NK-92 treated with Interleukin-12 subunit alpha and Interleukin-12 subunit beta, amount 100 ng/mL, for 24 hours (cell line): Measurements from ENCODE around the gene TAF7L.

ENCODE experiments used
- DNase-seq: peaks from one replicate; lab custom pipeline; 2025; lab: John Stamatoyannopoulos, UW

The TAF7L gene

DNA sequence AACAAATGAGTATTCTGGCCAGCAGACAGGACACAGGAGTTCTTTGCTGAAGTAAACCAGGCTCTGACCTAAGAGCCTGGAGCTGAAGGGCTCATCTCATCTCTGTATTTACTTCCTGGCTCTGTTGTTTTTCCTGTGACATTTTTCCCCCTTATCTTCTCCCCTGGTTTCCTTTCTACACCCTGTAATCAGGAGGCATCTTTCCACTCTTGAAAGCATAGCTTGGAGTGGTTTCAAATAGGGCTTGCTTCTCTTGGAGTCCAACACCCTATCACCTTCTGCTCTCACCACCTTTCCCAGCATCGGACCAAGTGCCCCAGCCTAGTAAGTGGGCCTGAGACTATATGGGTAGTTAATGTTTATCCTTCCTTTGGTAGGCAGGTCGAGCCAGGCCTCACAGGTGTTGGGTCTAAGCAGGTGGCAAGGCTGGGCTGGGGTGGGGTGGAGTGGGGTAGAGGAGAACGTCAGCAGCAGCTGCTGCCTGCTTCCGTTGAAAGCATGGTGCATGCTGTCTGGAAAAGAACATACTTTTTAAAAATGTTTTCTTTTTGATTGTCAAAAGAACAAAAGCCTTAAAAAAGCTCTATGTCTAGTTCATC lies 70.4 kb downstream of the TAF7L start:
- DNase-seq: no peak

- DNase-seq: no peak
Measured at GRCh38 chrX:101219864-101220346, 71.2 kb downstream of the TAF7L start.

DNA sequence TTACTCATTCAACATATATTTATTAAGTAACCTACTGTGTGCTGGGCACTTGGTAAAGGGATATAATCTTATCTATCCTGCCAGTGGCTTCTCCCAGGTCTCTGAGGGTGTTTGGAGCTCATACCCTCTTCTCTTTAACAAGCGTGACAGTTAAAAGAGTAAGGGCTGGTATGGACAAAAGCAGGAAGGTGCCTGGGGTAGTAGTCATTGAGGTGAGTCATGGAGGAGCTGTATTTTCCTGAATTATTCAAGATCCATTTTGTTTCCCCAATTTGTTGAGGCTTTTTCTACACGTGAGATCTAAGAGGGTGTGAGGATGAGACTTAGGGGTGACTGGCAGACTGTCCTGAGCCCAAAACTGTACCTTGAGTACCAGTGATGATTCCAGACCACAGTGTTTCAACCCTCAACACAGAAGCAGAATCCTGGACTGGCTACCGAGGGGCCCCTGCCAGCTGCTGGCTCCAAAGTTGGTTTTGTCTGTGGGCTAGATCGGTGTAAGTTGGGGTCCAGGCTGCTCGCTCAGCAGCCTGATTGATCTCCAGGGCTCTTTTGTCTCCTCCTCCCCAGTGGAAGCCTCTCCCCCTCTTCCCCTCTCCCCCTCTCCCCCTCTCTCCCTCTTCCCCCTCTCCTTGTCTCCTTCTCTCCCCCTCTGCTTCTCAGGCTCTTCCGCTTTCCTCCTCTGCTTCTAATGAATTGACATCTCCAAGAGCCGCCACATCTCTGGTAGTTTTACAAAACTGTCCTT lies 71.8 kb downstream of the TAF7L start, which contains the start of gene DRP2:
TSS of gene DRP2 (plus strand) at position 671 of the 748 bp plus-strand sequence. CDS start 11,862 bp downstream, outside the sequence.
- no peak for DNase-seq
